Stimulated activated CD8-positive, alpha-beta memory T cell treated with anti-CD3 and anti-CD28 coated beads, Interleukin-12 subunit alpha, Interleukin-12 subunit beta, amount 100 ng/mL, for 24 hours (primary cell): ENCODE results near the gene THAP4.
A peak's percentile ranks its signal among the peaks of the same experiment; 100 is the strongest.

Experiments used
- DNase-seq: peaks from one replicate; pipeline ENCODE4 v3.0.0-alpha.2; 2020; ENCODE audit errors: extremely low read depth

THAP4 gene

GRCh38 chr2:241637018-241637794 lies at the start of gene THAP4, which contains the start of gene ATG4B:
TSS of gene THAP4 (minus strand) at chr2:241637158. CDS start at chr2:241637017, 141 bp downstream.
TSS of gene ATG4B (plus strand) at chr2:241637693. CDS start at chr2:241637715, 22 bp downstream.
- DNase-seq, result peak; percentile 46

- DNase-seq, result no peak
Measured at GRCh38 chr2:241686324-241686649, 49.3 kb upstream of the THAP4 start.

GRCh38 chr2:241680827-241681599 lies 44.1 kb upstream of the THAP4 start:
- DNase-seq, result no peak

- DNase-seq, result no peak
Measured at GRCh38 chr2:241680044-241680443, 43.1 kb upstream of the THAP4 start.

GRCh38 chr2:241678784-241679540 lies 42.0 kb upstream of the THAP4 start:
- DNase-seq, result no peak

GRCh38 chr2:241678307-241678706 lies 41.3 kb upstream of the THAP4 start:
- DNase-seq, result no peak

GRCh38 chr2:241677392-241677791 lies 40.4 kb upstream of the THAP4 start:
- DNase-seq, result no peak

GRCh38 chr2:241676665-241677064 lies 39.7 kb upstream of the THAP4 start:
- DNase-seq, result no peak

GRCh38 chr2:241675885-241676284 lies 38.9 kb upstream of the THAP4 start:
- no peak for DNase-seq

- no peak for DNase-seq
Measured at GRCh38 chr2:241673797-241674725, 37.1 kb upstream of the THAP4 start.

GRCh38 chr2:241673189-241673663 lies 36.3 kb upstream of the THAP4 start:
- no peak for DNase-seq

- no peak for DNase-seq
Measured at GRCh38 chr2:241672243-241673188, 35.6 kb upstream of the THAP4 start.

GRCh38 chr2:241671457-241672240 lies 34.7 kb upstream of the THAP4 start:
- DNase-seq, result no peak

GRCh38 chr2:241670333-241671110 lies 33.6 kb upstream of the THAP4 start:
- DNase-seq, result no peak

- no peak for DNase-seq
Measured at GRCh38 chr2:241668839-241669238, 31.9 kb upstream of the THAP4 start.

GRCh38 chr2:241668354-241668753 lies 31.4 kb upstream of the THAP4 start:
- no peak for DNase-seq

GRCh38 chr2:241666627-241667400 lies 29.9 kb upstream of the THAP4 start:
- DNase-seq, result no peak
